GM23248 (cell line): ENCODE results near the gene CFAP92. TPM values are rescaled to one million over a fixed set of nuclear protein-coding genes. Genes with fewer than 3 reads are reported as not detected.

ENCODE experiments used
- DNase-seq: peaks from one replicate; pipeline ENCODE4 v3.0.0-alpha.2; 2015
- H2AFZ ChIP-seq: fragments of 200-600 bp; sonication (generic); 2 replicates; pipeline ENCODE4 v1.6.1; 2016; ENCODE audit warnings: antibody characterized with exemption
- H3F3A ChIP-seq: fragments of 200-600 bp; sonication (generic); 2 replicates; pipeline ENCODE4 v1.6.1; 2016; ENCODE audit warnings: mild to moderate bottlenecking, antibody characterized with exemption, mixed run types; ENCODE audit not compliant: insufficient read depth
- H3K27ac ChIP-seq: fragments of 200-600 bp; sonication (generic); 2 replicates; pipeline ENCODE4 v1.5.1; 2016; ENCODE audit warnings: mild to moderate bottlenecking
- H3K27me3 ChIP-seq: fragments of 200-600 bp; sonication (generic); replicated peaks from 2 replicates; pipeline ENCODE4 v1.6.1; 2016; ENCODE audit warnings: mild to moderate bottlenecking; ENCODE audit not compliant: insufficient read depth
- H3K36me3 ChIP-seq: fragments of 200-600 bp; sonication (generic); 2 replicates; pipeline ENCODE4 v1.6.1; 2016; ENCODE audit warnings: low read depth, mild to moderate bottlenecking
- H3K4me1 ChIP-seq: fragments of 200-600 bp; sonication (generic); 2 replicates; pipeline ENCODE4 v1.6.1; 2016; ENCODE audit warnings: mild to moderate bottlenecking; ENCODE audit not compliant: insufficient read depth
- H3K4me2 ChIP-seq: fragments of 200-600 bp; sonication (generic); one replicate; pipeline ENCODE4 v1.6.1; 2016; ENCODE audit warnings: mild to moderate bottlenecking; ENCODE audit not compliant: unreplicated experiment
- H3K4me3 ChIP-seq: fragments of 200-600 bp; sonication (generic); 2 replicates; pipeline ENCODE4 v1.5.1; 2016; ENCODE audit warnings: mild to moderate bottlenecking
- H3K79me2 ChIP-seq: fragments of 200-600 bp; sonication (generic); 2 replicates; pipeline ENCODE4 v1.6.1; 2016; ENCODE audit warnings: mild to moderate bottlenecking; ENCODE audit not compliant: insufficient read depth
- H3K9ac ChIP-seq: fragments of 200-600 bp; sonication (generic); 2 replicates; pipeline ENCODE4 v1.6.1; 2016; ENCODE audit warnings: mild to moderate bottlenecking
- H3K9me2 ChIP-seq: fragments of 200-600 bp; sonication (generic); 2 replicates; pipeline ENCODE4 v1.6.1; 2016; ENCODE audit warnings: mixed run types, mild to moderate bottlenecking, moderate library complexity; ENCODE audit not compliant: insufficient read depth
- H3K9me3 ChIP-seq: fragments of 200-600 bp; sonication (generic); one replicate; pipeline ENCODE4 v1.6.1; 2017; ENCODE audit warnings: low read depth
- H4K20me1 ChIP-seq: fragments of 200-600 bp; sonication (generic); 2 replicates; pipeline ENCODE4 v1.6.0; 2016; ENCODE audit not compliant: insufficient read depth
- EZH2 ChIP-seq: fragments of 200-600 bp; sonication (generic); IDR thresholded peaks from 2 replicates; pipeline ENCODE4 v1.6.1; 2018; ENCODE audit warnings: antibody characterized with exemption, mild to moderate bottlenecking; ENCODE audit not compliant: insufficient read depth, poor library complexity, severe bottlenecking
- EZH2phosphoT487 ChIP-seq: fragments of 200-600 bp; sonication (generic); IDR thresholded peaks from 2 replicates; pipeline ENCODE4 v1.6.1; 2018; ENCODE audit warnings: antibody characterized with exemption, moderate library complexity, mild to moderate bottlenecking, low read depth; ENCODE audit not compliant: insufficient read depth
- WGBS, 2 experiments: methylation state at CpG; one replicate each; pipeline ENCODE4 v1.1.6; 2015 to 2017; ENCODE audit warnings: low lambda C conversion rate in 2 of 2, low coverage in 1 of 2; ENCODE audit errors: missing lambda C conversion rate in 2 of 2; 5-methylcytosine and 5-hydroxymethylcytosine counted together
- in situ Hi-C: fragments of 300-500 bp; cut with MboI; formaldehyde crosslinking; loops from 2 replicates; pipeline ENCODE4 v1.15.0; 2020
- polyA plus RNA-seq: library from polyadenylated mRNA; unstranded; fragments of >200 nt; fragmentation: Nextera tagmentation; extraction: Ambion mirVana; gene quantifications from 2 replicates; pipeline ENCODE4 v1.2.1, GENCODE V29; 2016
- total RNA-seq: library from RNA; depleted of rRNA; stranded (reverse); fragments of >200 nt; shearing (Covaris generic); gene quantifications from 2 replicates; pipeline ENCODE4 v1.2.3, GENCODE V29; 2014

CFAP92 gene
- total and polyA plus RNA-seq, 2 experiments from 2014 or later = not detected

- no peaks in the 10 kb centered on the region for H3K4me1 ChIP-seq
- no peaks in the 10 kb centered on the region for H3F3A ChIP-seq
- no peak overlapping the region for H3K27ac ChIP-seq
- H3K4me2 ChIP-seq = no peak overlapping the region
- H2AFZ ChIP-seq = no peak overlapping the region
- no peaks in the 10 kb centered on the region for H3K9me3 ChIP-seq
- no peaks in the 10 kb centered on the region for H3K79me2 ChIP-seq
- H3K4me3 ChIP-seq = no peak overlapping the region
- 76 to 80% methylated on average over 14 of the region's 14 CpGs for WGBS, 2 experiments
- H4K20me1 ChIP-seq = no peaks in the 10 kb centered on the region
- no peak for DNase-seq
- peaks cover 39% of the 10 kb centered on the region for H3K27me3 ChIP-seq
- H3K36me3 ChIP-seq = no peaks in the 10 kb centered on the region
- H3K9ac ChIP-seq = no peak overlapping the region
- H3K9me2 ChIP-seq = no peaks in the 10 kb centered on the region
- in situ Hi-C loops = no loop called here
- TF ChIP-seq EZH2phosphoT487 = no peak
- no peak for TF ChIP-seq EZH2
Measured at GRCh38 chr3:129016720-129017483, 23.0 kb upstream of the CFAP92 start.

GRCh38 chr3:129016356-129016719 lies 22.5 kb upstream of the CFAP92 start:
- H3K9me3 ChIP-seq = no peaks in the 10 kb centered on the region
- no peak overlapping the region for H3K27ac ChIP-seq
- no peaks in the 10 kb centered on the region for H3K4me1 ChIP-seq
- no peaks in the 10 kb centered on the region for H3F3A ChIP-seq
- TF ChIP-seq EZH2 (no peak), EZH2phosphoT487 (no peak)
- H3K79me2 ChIP-seq = no peaks in the 10 kb centered on the region
- 74 to 81% methylated on average over 6 of the region's 6 CpGs for WGBS, 2 experiments
- no peak overlapping the region for H3K4me3 ChIP-seq
- H3K36me3 ChIP-seq = no peaks in the 10 kb centered on the region
- H4K20me1 ChIP-seq = no peaks in the 10 kb centered on the region
- H3K9ac ChIP-seq = no peak overlapping the region
- H2AFZ ChIP-seq = no peak overlapping the region
- in situ Hi-C loops = no loop called here
- no peaks in the 10 kb centered on the region for H3K9me2 ChIP-seq
- no peak for DNase-seq
- no peak overlapping the region for H3K4me2 ChIP-seq
- peaks cover 33% of the 10 kb centered on the region for H3K27me3 ChIP-seq

- peaks cover 25% of the 10 kb centered on the region for H3K27me3 ChIP-seq
- H3K27ac ChIP-seq = no peak overlapping the region
- H3K4me1 ChIP-seq = no peaks in the 10 kb centered on the region
- no peaks in the 10 kb centered on the region for H3F3A ChIP-seq
- no peak overlapping the region for H3K4me3 ChIP-seq
- H3K4me2 ChIP-seq = no peak overlapping the region
- no peaks in the 10 kb centered on the region for H4K20me1 ChIP-seq
- in situ Hi-C loops = no loop called here
- H2AFZ ChIP-seq = no peak overlapping the region
- no peaks in the 10 kb centered on the region for H3K9me2 ChIP-seq
- DNase-seq = peak; percentile 30
- no peak for TF ChIP-seq EZH2
- no peak for TF ChIP-seq EZH2phosphoT487
- no peaks in the 10 kb centered on the region for H3K36me3 ChIP-seq
- H3K79me2 ChIP-seq = no peaks in the 10 kb centered on the region
- H3K9me3 ChIP-seq = no peaks in the 10 kb centered on the region
- no peak overlapping the region for H3K9ac ChIP-seq
- 79% methylated on average over 19 of the region's 19 CpGs for whole genome bisulfite sequencing, 2 experiments
Measured at GRCh38 chr3:129015388-129016105, 21.7 kb upstream of the CFAP92 start.

GRCh38 chr3:129014793-129015345 lies 21.0 kb upstream of the CFAP92 start:
- Histone ChIP-seq H3K4me1 (no peaks in the 10 kb centered on the region), H3K79me2 (no peaks in the 10 kb centered on the region), H3K36me3 (no peaks in the 10 kb centered on the region), H3K4me2 (no peak overlapping the region), H3K27me3 (peaks cover 27% of the 10 kb centered on the region), H3K4me3 (no peak overlapping the region), H3K9me2 (no peaks in the 10 kb centered on the region), H3K9me3 (no peaks in the 10 kb centered on the region), H3K27ac (no peak overlapping the region), H3K9ac (no peak overlapping the region), H2AFZ (no peak overlapping the region), H3F3A (no peaks in the 10 kb centered on the region), H4K20me1 (no peaks in the 10 kb centered on the region)
- TF ChIP-seq EZH2phosphoT487 (no peak), EZH2 (no peak)
- WGBS, 2 experiments = 62 to 71% methylated on average over 8 to 9 of the region's 9 CpGs
- DNase-seq = no peak
- in situ Hi-C loops = no loop called here
